ENCODE data around the gene LARGE1.

DNA sequence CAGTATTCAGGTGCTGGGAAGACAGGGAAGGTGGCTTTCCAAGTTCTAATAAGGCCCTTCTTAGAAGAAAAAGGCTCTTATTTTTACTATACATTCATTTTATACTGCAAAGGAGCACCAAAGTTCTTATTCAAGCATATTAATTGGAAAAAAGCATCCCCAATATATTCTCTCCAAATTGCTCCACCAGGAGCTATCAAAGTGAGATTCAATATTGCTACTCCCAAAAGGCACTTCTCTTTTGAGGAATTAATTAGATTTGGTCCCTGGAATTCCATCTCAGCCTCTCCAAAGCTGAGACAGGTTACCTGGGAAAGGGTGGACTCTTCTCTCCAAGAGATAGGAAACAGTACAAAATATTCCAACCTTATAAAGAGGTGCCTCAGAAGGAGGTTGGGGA lies 134.1 kb downstream of the LARGE1 start:
- TF ChIP-seq, protein P1, sequence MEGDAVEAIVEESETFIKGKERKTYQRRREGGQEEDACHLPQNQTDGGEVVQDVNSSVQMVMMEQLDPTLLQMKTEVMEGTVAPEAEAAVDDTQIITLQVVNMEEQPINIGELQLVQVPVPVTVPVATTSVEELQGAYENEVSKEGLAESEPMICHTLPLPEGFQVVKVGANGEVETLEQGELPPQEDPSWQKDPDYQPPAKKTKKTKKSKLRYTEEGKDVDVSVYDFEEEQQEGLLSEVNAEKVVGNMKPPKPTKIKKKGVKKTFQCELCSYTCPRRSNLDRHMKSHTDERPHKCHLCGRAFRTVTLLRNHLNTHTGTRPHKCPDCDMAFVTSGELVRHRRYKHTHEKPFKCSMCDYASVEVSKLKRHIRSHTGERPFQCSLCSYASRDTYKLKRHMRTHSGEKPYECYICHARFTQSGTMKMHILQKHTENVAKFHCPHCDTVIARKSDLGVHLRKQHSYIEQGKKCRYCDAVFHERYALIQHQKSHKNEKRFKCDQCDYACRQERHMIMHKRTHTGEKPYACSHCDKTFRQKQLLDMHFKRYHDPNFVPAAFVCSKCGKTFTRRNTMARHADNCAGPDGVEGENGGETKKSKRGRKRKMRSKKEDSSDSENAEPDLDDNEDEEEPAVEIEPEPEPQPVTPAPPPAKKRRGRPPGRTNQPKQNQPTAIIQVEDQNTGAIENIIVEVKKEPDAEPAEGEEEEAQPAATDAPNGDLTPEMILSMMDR (IDR thresholded peaks at IDR 0.05): no peak
- TF ChIP-seq POLR2A (IDR thresholded peaks at IDR 0.05): no peak
